ENCODE results near the gene ENO2.
"Not testable (repeated sequence)": the region's sequence is repeated elsewhere in the genome, so short reads cannot be mapped to it uniquely, and the experiment has no call there.

ENO2 gene

DNA sequence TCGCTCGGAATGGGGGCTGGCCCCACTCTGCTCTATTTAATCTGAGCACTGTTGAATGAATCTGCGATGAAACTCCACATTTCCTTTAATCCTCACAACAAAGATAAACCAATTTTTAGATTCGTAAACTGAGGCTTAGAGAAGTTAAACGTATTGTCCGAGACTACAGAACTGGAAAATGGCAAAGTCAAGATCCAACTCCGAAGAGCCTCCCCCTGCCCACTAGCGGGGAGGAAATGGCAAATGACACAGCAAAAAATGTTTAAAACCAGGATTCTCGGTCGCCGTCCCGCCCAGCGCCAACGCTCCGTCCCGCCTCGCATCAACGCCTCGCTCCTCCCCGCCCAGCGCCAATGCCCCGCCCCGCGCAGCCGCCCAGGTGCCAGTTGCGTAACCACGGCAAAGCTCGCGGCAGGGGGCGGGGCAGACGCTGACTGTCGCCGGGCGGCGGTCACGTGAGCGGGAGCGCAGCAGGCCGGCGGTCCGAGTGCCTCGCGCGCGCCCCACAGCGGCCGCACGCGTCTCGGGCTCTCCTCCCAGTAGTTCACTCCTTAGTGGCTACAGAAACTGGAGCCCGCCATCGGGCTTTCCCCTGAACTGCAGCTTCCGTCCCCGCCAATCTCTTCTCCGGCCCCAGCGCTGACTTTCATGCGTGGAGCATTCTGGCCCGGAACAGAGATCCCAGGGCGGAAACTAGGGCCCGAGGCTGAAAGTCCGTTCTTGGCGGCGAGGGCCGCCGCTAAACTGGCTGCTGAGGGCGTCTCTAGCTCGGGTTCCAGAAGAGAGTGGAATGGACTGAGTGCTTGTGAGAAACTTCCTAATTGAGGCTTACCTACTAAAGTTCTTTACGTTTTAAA, 23.4 kb upstream of the ENO2 start:
- TF ChIP-seq, protein P1, sequence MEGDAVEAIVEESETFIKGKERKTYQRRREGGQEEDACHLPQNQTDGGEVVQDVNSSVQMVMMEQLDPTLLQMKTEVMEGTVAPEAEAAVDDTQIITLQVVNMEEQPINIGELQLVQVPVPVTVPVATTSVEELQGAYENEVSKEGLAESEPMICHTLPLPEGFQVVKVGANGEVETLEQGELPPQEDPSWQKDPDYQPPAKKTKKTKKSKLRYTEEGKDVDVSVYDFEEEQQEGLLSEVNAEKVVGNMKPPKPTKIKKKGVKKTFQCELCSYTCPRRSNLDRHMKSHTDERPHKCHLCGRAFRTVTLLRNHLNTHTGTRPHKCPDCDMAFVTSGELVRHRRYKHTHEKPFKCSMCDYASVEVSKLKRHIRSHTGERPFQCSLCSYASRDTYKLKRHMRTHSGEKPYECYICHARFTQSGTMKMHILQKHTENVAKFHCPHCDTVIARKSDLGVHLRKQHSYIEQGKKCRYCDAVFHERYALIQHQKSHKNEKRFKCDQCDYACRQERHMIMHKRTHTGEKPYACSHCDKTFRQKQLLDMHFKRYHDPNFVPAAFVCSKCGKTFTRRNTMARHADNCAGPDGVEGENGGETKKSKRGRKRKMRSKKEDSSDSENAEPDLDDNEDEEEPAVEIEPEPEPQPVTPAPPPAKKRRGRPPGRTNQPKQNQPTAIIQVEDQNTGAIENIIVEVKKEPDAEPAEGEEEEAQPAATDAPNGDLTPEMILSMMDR (conservative IDR thresholded peaks at IDR 0.05; ENCODE audit: low read depth, low read length): peak; percentile 59
- H3K4me3 ChIP-seq (ENCODE audit: low read depth, low read length): peak overlapping the region; percentile 58
- DNase-seq (ENCODE audit: low read depth): peak; percentile 97

DNA sequence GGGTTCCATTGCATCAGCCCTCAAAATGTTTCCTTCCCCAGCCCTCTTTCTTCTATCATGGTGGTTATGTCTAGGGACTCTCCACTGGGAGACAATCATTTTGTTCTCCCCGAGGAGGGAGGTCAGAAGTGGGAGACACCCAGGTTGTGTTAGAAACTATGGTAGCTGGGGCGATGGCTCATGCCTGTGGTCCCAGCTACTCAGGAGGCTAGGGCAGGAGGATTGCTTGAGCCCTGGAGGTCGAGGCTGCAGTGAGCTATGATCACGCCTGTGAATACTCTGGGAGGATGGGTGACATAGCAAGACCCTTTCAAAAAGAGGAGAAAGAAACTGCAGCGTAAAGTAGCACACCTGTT, 22.8 kb upstream of the ENO2 start:
- DNase-seq (ENCODE audit: low read depth): no peak
- TF ChIP-seq, protein P1 (conservative IDR thresholded peaks at IDR 0.05; ENCODE audit: low read depth, low read length): no peak
- peak overlapping the region; percentile 58 for H3K4me3 ChIP-seq (ENCODE audit: low read depth, low read length)

DNA sequence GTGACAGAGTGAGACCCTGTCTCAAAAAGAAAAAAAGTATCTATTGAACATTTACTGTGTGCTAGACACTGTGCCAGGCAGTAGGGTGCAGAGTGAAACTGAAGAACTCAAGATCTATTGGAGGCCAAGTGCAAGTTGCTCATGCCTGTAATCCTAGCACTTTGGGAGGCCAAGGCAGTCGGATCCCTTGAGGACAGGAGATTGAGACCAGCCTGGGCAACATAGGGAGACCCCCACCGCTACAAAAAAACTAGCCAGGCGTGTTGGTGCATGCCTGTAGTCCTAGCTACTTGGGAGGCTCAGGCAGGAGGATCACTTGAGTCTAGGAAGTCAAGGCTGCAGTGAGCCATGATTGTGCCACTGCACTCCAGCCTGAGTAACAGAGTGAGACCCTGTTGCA, 21.7 kb upstream of the ENO2 start:
- not testable (repeated sequence) for DNase-seq (ENCODE audit: low read depth); H3K4me3 ChIP-seq (ENCODE audit: low read depth, low read length)

DNA sequence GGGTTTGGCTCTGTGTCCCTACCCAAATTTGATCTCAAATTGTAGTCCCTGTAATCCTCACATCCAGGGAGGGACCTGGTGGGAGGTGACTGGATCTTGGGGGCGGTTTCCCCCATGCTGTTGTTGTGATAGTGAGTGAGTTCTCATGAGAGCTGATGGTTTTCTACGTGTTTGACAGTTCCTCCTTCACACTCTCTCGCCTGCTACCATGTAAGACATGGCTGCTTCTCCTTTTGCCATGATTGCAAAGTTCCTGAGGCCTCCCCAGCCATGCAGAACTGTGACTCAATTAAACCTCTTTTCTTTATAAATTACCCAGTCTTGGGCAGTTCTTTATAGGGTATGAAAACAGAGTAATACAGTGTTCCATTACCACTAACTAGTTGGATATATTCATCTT, 20.1 kb upstream of the ENO2 start:
- H3K4me3 ChIP-seq (ENCODE audit: low read depth, low read length): no peak overlapping the region
- DNase-seq (ENCODE audit: low read depth): no peak
- TF ChIP-seq, protein P1 (conservative IDR thresholded peaks at IDR 0.05; ENCODE audit: low read depth, low read length): no peak

DNA sequence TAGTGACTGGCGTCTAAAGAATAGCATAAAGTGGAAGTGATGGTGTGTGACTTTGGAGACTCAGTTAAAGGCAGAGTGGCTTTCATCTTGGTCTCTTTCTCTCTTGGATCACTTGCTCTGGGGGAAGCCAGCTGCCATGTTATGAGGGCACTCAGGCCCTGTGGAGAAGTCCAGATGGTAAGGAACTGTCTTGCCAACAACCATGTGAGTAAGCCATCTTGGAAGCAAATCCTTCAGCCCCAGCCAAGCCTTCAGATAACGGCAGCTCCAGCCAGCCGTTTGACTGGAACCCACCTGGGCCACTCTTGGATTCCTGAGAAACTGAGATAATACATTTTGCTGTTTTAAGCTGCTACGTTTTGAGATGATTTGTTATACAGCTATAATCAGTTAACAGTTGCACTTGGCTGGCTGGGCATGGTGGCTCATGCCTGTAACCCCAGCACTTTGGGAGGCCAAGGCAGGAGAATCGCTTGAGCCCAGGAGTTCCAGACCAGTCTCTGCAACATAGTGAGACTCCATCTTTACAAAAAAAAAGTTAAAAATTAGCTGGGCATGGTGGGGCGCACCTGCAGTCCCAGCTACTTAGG, 17.4 kb upstream of the ENO2 start:
- DNase-seq (ENCODE audit: low read depth): no peak
- TF ChIP-seq, protein P1 (conservative IDR thresholded peaks at IDR 0.05; ENCODE audit: low read depth, low read length): no peak
- no peak overlapping the region for H3K4me3 ChIP-seq (ENCODE audit: low read depth, low read length)

DNA sequence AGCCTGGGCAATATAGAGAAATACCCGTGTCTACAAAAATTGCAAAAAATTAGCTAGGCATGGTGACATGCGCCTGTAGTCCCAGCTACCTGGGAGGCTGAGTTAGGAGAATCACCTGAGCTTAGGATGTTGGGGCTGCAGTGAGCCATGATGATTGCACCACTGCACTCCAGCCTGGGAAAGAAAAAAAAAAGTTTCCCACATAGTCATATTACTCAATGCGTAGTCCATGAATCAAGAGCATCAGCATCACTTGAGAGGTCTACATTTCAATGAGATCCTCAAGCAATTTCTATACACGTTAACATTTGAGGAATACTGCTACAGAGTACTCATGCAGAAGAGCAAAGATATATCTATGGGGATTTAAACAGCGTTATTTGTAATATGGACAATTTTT, 15.0 kb upstream of the ENO2 start:
- TF ChIP-seq, protein P1 (conservative IDR thresholded peaks at IDR 0.05; ENCODE audit: low read depth, low read length): no peak
- DNase-seq (ENCODE audit: low read depth): no peak
- no peak overlapping the region for H3K4me3 ChIP-seq (ENCODE audit: low read depth, low read length)

DNA sequence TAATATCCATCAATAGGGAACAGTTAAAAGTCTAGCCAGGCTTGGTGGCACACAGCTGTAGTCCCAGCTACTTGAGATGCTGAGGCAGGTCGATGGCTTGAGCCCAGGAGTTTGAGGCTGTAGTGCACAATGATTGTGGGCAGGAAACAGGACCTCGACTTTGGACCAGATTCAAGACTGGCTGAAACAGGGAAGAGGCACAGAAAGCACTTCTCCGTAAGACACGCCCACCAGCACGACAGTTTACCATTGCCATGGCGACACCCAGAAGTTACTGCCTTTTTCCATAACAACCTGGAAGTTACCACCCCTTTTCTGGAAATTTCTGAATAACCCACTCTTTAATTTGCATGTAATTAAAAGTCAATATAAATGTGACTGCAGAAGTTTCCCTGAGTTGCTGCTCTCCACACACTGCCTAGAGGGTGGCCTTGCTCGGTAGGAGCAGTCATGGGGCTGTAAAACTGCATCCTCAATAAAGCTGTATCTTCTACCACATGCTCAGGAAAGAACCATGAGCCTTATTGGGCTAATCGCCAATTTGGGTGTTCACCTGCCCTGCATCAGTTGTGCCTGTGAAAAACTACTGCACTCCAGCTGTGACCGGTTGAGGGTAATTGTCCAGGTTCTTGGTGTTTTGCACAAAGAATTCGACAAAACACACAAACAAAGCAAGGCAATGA, 14.4 kb upstream of the ENO2 start:
- peak; percentile 48 for DNase-seq (ENCODE audit: low read depth)
- no peak overlapping the region for H3K4me3 ChIP-seq (ENCODE audit: low read depth, low read length)
- TF ChIP-seq, protein P1 (conservative IDR thresholded peaks at IDR 0.05; ENCODE audit: low read depth, low read length): no peak

All from choroid plexus epithelial cell (primary cell).